ENCODE data around the gene LRP1.

LRP1 gene

GRCh38 chr12:57233357-57234232 lies 105.3 kb downstream of the LRP1 start:
- TF ChIP-seq CTCF (IDR thresholded peaks at IDR 0.05; ENCODE audit: extremely low read depth, insufficient read depth, missing control alignments): no peak
- DNase-seq (ENCODE audit: low spot score): no peak
- in situ Hi-C loops (cut with MboI; ENCODE audit: low pct_unique_long_range_greater_than_20kb, low sequenced_read_pairs, unreplicated experiment): no loop called here

GRCh38 chr12:57234233-57234570 lies 105.9 kb downstream of the LRP1 start:
- in situ Hi-C loops (cut with MboI; ENCODE audit: low pct_unique_long_range_greater_than_20kb, low sequenced_read_pairs, unreplicated experiment): no loop called here
- DNase-seq (ENCODE audit: low spot score): no peak
- TF ChIP-seq CTCF (IDR thresholded peaks at IDR 0.05; ENCODE audit: extremely low read depth, insufficient read depth, missing control alignments): no peak

- in situ Hi-C loops (cut with MboI; ENCODE audit: low pct_unique_long_range_greater_than_20kb, low sequenced_read_pairs, unreplicated experiment): no loop called here
- DNase-seq (ENCODE audit: low spot score): no peak
- TF ChIP-seq CTCF (IDR thresholded peaks at IDR 0.05; ENCODE audit: extremely low read depth, insufficient read depth, missing control alignments): no peak
Measured at GRCh38 chr12:57234571-57235016, 106.3 kb downstream of the LRP1 start.

- no peak for DNase-seq (ENCODE audit: low spot score)
- in situ Hi-C loops (cut with MboI; ENCODE audit: low pct_unique_long_range_greater_than_20kb, low sequenced_read_pairs, unreplicated experiment): no loop called here
- TF ChIP-seq CTCF (IDR thresholded peaks at IDR 0.05; ENCODE audit: extremely low read depth, insufficient read depth, missing control alignments): no peak
Measured at GRCh38 chr12:57235017-57235727, 106.9 kb downstream of the LRP1 start.

- DNase-seq (ENCODE audit: low spot score): no peak
- no peak for TF ChIP-seq CTCF (IDR thresholded peaks at IDR 0.05; ENCODE audit: extremely low read depth, insufficient read depth, missing control alignments)
- in situ Hi-C loops (cut with MboI; ENCODE audit: low pct_unique_long_range_greater_than_20kb, low sequenced_read_pairs, unreplicated experiment): no loop called here
Measured at GRCh38 chr12:57235728-57236131, 107.4 kb downstream of the LRP1 start.

GRCh38 chr12:57236201-57236924 lies 108.1 kb downstream of the LRP1 start:
- no peak for DNase-seq (ENCODE audit: low spot score)
- no peak for TF ChIP-seq CTCF (IDR thresholded peaks at IDR 0.05; ENCODE audit: extremely low read depth, insufficient read depth, missing control alignments)
- in situ Hi-C loops (cut with MboI; ENCODE audit: low pct_unique_long_range_greater_than_20kb, low sequenced_read_pairs, unreplicated experiment): no loop called here

Data from GM13977 (cell line).